UCSD-AML1 (cell line): ENCODE measurements around the gene SERGEF.
A peak's percentile ranks its signal among the peaks of the same experiment; 100 is the strongest.

Experiments
- DNase-seq: peaks from one replicate; lab custom pipeline; 2025; ENCODE audit not compliant: unreplicated experiment; lab: John Stamatoyannopoulos, UW

The SERGEF gene

GRCh38 chr11:18012906-18013781 is at the start of gene SERGEF:
SERGEF (minus strand) TSS chr11:18013047; CDS start chr11:18013010, 37 bp downstream.
- peak; percentile 90 for DNase-seq

- DNase-seq: no peak
Measured at GRCh38 chr11:18061351-18061750, 48.5 kb upstream of the SERGEF start.

GRCh38 chr11:18056561-18057181 is 43.8 kb upstream of the SERGEF start:
- no peak for DNase-seq

- DNase-seq: no peak
Measured at GRCh38 chr11:18054511-18055103, 41.8 kb upstream of the SERGEF start.

GRCh38 chr11:18050848-18051247 is 38.0 kb upstream of the SERGEF start:
- DNase-seq: no peak

GRCh38 chr11:18046116-18046777 is 33.4 kb upstream of the SERGEF start, which contains the start of gene TPH1:
TPH1 (minus strand) TSS chr11:18046269; CDS start chr11:18040762, 5,507 bp downstream.
- DNase-seq: no peak

- no peak for DNase-seq
Measured at GRCh38 chr11:18036456-18036855, 23.6 kb upstream of the SERGEF start.

- no peak for DNase-seq
Measured at GRCh38 chr11:18027475-18027874, 14.6 kb upstream of the SERGEF start.

- DNase-seq: no peak
Measured at GRCh38 chr11:18022419-18022818, 9.6 kb upstream of the SERGEF start.

GRCh38 chr11:18019650-18020049 is 6.8 kb upstream of the SERGEF start:
- DNase-seq: no peak

- DNase-seq: no peak
Measured at GRCh38 chr11:18016789-18017188, 3.9 kb upstream of the SERGEF start.

- no peak for DNase-seq
Measured at GRCh38 chr11:18014876-18015275, 2.0 kb upstream of the SERGEF start.

- DNase-seq: peak; percentile 23
Measured at GRCh38 chr11:18013790-18014507, 1.1 kb upstream of the SERGEF start.

- no peak for DNase-seq
Measured at GRCh38 chr11:18012122-18012905, 533 bp downstream of the SERGEF start.

- DNase-seq: no peak
Measured at GRCh38 chr11:18011633-18012032, 1.2 kb downstream of the SERGEF start.

- DNase-seq: no peak
Measured at GRCh38 chr11:18010977-18011586, 1.8 kb downstream of the SERGEF start.

GRCh38 chr11:18010121-18010670 is 2.7 kb downstream of the SERGEF start:
- DNase-seq: no peak

GRCh38 chr11:18005376-18006129 is 7.3 kb downstream of the SERGEF start:
- DNase-seq: no peak
